Kidney (tissue), 14 donors: ENCODE results near the gene EFHD1. TPM values are rescaled to one million over a fixed set of nuclear protein-coding genes. Genes with fewer than 3 reads are reported as not detected.

Source experiments
- DNase-seq, 5 donors: peaks; one replicate each; pipeline ENCODE4 v3.0.0-alpha.2; 2013 to 2020
- FAIRE-seq: peaks from 2 replicates; lab custom pipeline; 2012; peaks lifted over from hg19 to GRCh38; lab: Jason Lieb, UNC
- H3K27ac ChIP-seq, 2 donors: one replicate each; pipeline ENCODE4 v1.7.0; 2013; ENCODE audit warnings: low read depth in 2 of 2, low read length in 2 of 2, inconsistent platforms in 1 of 2
- H3K27me3 ChIP-seq: one replicate; pipeline ENCODE4 v1.7.1; 2013; ENCODE audit warnings: low read length, inconsistent platforms; ENCODE audit not compliant: control insufficient read depth, insufficient read depth
- H3K36me3 ChIP-seq, 3 donors: one replicate each; pipeline versions ENCODE4 v1.7.0 to v1.7.1; 2013; ENCODE audit warnings: low read length in 3 of 3, control low read depth in 1 of 3, inconsistent platforms in 1 of 3; ENCODE audit not compliant: insufficient read depth in 3 of 3, control insufficient read depth in 2 of 3
- H3K4me1 ChIP-seq, 3 donors: one replicate each; pipeline versions ENCODE4 v1.7.0 to v1.7.1; 2013; ENCODE audit warnings: low read length in 3 of 3, inconsistent platforms in 1 of 3, low read depth in 1 of 3; ENCODE audit not compliant: control insufficient read depth in 2 of 3, insufficient read depth in 2 of 3
- H3K4me3 ChIP-seq, 3 donors: one replicate each; pipeline versions ENCODE4 v1.7.0 to v1.8.1; 2013; ENCODE audit warnings: low read length in 3 of 3, control low read depth in 1 of 3, inconsistent platforms in 1 of 3
- H3K9ac ChIP-seq, 3 donors: one replicate each; pipeline versions ENCODE4 v1.7.0 to v1.7.1; 2013; ENCODE audit warnings: low read length in 3 of 3, control low read depth in 1 of 3, inconsistent platforms in 1 of 3
- H3K9me3 ChIP-seq, 3 donors: one replicate each; pipeline versions ENCODE4 v1.7.0 to v1.7.1; 2013; ENCODE audit warnings: low read length in 3 of 3, control low read depth in 1 of 3, inconsistent platforms in 1 of 3; ENCODE audit not compliant: control insufficient read depth in 2 of 3, insufficient read depth in 1 of 3
- intact Hi-C: fragments of 100-400 bp; cut with DNase I; formaldehyde crosslinking; loops from one replicate; pipeline ENCODE4 v1.11.1; 2022
- polyA plus RNA-seq: library from polyadenylated mRNA; stranded (reverse); fragments of 350-450 nt; fragmentation: Illumina TruSeq; extraction: RNeasy Lipid Tissue Mini Kit (QIAGEN cat#74804); gene quantifications from one replicate; pipeline ENCODE4 v1.2.3, GENCODE V29; 2014; ENCODE audit warnings: low read depth, low replicate concordance; ENCODE audit not compliant: insufficient read depth
- total RNA-seq: library from RNA; stranded (reverse); fragmentation: NEBNext Ultra II Directional; extraction: Animal tissue kit (Norgen Biotek cat#: 25700); gene quantifications from one replicate; pipeline ENCODE4 v1.2.1, GENCODE V29; 2021
- TF ChIP-seq, protein P1 (sequence below): IDR thresholded peaks from 3 replicates; pipeline ENCODE4 v1.5.1; 2012; ENCODE audit warnings: mild to moderate bottlenecking, moderate library complexity, borderline replicate concordance; ENCODE audit not compliant: insufficient read depth; ENCODE audit errors: extremely low read depth
- donor health status: control.
- donor health status: control.
- donor health status: control.
- donor health status: control.
- donor health status: control.
- donor health status: DM: yes; HTN: yes; CAD: no.
- donor health status: Normal renal cell carcinoma (clear cell type).

EFHD1 gene
- total and polyA plus RNA-seq, 2 donors from 2014 or later, result 129 to 280 TPM

DNA sequence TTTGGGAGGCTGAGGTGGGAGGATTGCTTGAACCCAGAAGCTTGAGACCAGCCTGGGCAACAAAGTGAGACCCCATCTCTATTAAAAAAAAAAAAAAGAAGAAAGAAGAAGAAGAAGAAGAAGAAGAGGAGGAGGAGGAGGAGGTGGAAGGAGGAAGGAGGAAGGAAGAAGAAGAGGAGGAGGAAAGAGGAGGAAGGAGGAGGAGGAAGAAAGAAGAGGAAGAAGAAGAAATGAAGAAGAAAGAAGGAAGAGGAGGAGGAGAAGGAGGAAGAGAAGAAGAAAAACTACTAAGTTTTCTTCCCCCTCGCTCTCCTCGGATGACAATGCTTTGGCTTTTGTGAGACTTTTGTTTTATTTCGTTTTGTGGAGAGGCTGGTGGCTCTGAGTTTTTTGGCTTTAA, 30.1 kb upstream of the EFHD1 start:
- intact Hi-C loops, result no loop called here
- Histone ChIP-seq H3K27ac (no peak overlapping the region), H3K9ac (no peak overlapping the region), H3K4me3 (no peak overlapping the region), H3K27me3 (no peaks in the 10 kb centered on the region), H3K36me3 (no peaks in the 10 kb centered on the region), H3K4me1 (no peaks in the 10 kb centered on the region), H3K9me3 (no peaks in the 10 kb centered on the region)
- DNase-seq, result no peak
- TF ChIP-seq, protein P1, sequence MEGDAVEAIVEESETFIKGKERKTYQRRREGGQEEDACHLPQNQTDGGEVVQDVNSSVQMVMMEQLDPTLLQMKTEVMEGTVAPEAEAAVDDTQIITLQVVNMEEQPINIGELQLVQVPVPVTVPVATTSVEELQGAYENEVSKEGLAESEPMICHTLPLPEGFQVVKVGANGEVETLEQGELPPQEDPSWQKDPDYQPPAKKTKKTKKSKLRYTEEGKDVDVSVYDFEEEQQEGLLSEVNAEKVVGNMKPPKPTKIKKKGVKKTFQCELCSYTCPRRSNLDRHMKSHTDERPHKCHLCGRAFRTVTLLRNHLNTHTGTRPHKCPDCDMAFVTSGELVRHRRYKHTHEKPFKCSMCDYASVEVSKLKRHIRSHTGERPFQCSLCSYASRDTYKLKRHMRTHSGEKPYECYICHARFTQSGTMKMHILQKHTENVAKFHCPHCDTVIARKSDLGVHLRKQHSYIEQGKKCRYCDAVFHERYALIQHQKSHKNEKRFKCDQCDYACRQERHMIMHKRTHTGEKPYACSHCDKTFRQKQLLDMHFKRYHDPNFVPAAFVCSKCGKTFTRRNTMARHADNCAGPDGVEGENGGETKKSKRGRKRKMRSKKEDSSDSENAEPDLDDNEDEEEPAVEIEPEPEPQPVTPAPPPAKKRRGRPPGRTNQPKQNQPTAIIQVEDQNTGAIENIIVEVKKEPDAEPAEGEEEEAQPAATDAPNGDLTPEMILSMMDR, result no peak
- FAIRE-seq, result no peak

DNA sequence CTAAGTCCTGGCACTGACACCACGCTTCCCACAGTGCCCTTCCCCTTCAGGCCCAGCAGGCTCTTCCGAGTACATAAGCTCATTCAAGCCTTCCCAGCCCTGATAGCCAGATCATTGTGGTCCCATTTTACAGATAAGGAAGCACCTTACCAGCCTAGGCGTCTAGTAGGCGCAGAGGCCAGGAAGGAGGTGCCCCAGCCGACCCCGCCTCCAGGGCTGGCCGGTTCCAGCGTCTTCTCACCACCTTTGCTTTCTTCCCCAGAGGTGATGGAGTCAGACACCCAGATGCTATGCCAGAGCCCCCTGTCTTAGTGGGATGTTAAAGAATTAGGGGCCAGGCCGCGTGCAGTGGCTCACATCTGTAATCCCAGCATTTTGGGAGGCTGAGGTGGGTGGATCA, 28.9 kb upstream of the EFHD1 start:
- H3K27ac ChIP-seq, result no peak overlapping the region
- no peaks in the 10 kb centered on the region for H3K27me3 ChIP-seq
- DNase-seq (no peak), FAIRE-seq (no peak)
- TF ChIP-seq, protein P1, result no peak
- no peak overlapping the region for H3K4me3 ChIP-seq
- intact Hi-C loops, result no loop called here
- H3K9ac ChIP-seq, result no peak overlapping the region
- no peaks in the 10 kb centered on the region for H3K36me3 ChIP-seq
- H3K9me3 ChIP-seq, result no peaks in the 10 kb centered on the region
- H3K4me1 ChIP-seq, result no peaks in the 10 kb centered on the region

DNA sequence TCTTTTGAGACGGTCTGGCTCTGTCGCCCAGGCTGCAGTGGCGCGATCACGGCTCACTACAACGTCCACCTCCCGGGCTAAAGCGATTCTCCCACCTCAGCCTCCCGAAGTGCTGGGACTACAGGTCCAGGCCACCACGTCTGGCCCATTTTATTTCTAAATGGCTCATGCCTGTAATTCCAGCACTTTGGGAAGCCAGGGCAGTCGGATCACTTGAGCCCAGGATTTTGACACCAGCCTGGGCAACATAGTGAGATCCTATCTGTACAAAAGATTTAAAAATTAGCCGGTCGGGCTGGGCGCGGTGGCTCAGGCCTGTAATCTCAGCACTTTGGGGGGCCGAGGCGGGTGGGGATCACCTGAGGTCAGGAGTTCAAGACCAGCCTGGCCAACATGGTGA, 26.4 kb upstream of the EFHD1 start:
- DNase-seq (no peak), FAIRE-seq (no peak)
- TF ChIP-seq, protein P1, result no peak
- intact Hi-C loops, result no loop called here
- Histone ChIP-seq H3K27me3 (no peaks in the 10 kb centered on the region), H3K36me3 (no peaks in the 10 kb centered on the region), H3K4me3 (no peak overlapping the region), H3K4me1 (no peaks in the 10 kb centered on the region), H3K27ac (no peak overlapping the region), H3K9me3 (no peaks in the 10 kb centered on the region), H3K9ac (no peak overlapping the region)

DNA sequence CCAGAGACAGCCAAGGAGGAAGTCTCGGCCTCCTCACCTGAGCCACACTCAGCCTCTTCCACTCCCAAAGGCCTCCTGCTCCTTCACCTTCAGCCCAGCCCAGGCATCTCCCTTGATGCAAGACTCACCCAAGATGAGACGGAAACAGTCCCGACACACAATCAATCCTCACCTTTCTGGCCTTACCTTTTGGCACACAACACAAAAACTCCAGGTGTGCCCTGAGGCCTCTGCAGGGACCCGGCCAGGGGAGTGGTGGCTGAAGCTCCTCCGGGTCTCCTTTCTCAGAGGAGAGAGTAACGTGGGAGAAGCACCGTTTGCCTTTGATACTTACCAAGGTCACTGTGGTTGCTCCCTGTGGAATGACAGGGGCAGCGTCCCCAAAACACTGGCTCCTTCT, 23.8 kb upstream of the EFHD1 start:
- H3K9me3 ChIP-seq, result no peaks in the 10 kb centered on the region
- no peak for FAIRE-seq
- no peak overlapping the region for H3K4me3 ChIP-seq
- no peak for DNase-seq
- no peaks in the 10 kb centered on the region for H3K27me3 ChIP-seq
- no peak overlapping the region for H3K9ac ChIP-seq
- H3K27ac ChIP-seq, result no peak overlapping the region
- H3K36me3 ChIP-seq, result no peaks in the 10 kb centered on the region
- H3K4me1 ChIP-seq, result no peaks in the 10 kb centered on the region
- TF ChIP-seq, protein P1, result no peak
- intact Hi-C loops, result no loop called here
